ENCODE data around the gene NRBP1.

NRBP1 gene

DNA sequence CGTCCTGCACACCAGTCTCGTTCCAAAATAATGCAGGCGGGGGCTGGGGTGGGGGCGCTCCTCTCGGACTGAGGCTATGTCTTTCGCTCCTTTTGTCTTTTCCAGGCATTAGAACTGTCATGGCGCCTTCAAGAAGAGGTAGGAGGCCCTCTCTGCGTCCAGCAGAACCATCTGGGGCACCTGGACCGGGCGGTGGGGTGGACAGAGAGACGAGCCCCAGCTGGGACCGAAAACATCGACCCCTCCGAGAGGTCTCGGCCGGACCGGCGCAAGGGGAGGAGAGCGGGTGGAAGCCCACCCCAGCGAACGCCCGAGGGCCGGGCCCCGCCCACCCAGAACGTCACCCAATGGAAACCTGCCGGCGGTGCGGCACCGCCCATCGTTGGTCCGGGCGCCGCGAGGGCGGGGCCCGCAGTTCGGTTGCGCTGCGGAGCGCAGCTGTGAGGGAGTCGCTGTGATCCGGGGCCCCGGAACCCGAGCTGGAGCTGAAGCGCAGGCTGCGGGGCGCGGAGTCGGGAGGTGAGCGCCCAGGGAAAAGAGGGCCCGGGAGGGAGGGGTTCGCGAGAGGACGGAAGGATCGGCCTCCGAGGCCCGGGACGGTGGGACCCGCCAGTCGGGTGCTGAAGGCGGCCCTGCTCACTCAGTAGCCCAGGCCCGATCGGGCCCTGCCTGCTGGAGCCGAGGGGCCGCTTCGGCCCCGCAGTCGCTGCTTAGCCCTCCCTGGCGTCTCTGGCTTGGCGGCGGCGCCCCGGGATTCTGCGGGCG, at the start of gene NRBP1:
NRBP1 (plus strand) TSS at position 419 of the 765 bp plus-strand sequence. CDS start 4,643 bp downstream, outside the sequence.
- H3K36me3 ChIP-seq (ENCODE audit: control insufficient read depth, insufficient read depth, low read length): peaks cover 5% of the 10 kb centered on the region
- H3K4me1 ChIP-seq (ENCODE audit: control insufficient read depth, insufficient read depth, low read length): peaks cover 7% of the 10 kb centered on the region; the same call in 1 of the 2 replicates
- peak within 1 kb of the TSS; percentile 92; the same call in 1 of the 2 replicates for H3K27ac ChIP-seq (ENCODE audit: low read depth, low read length)

DNA sequence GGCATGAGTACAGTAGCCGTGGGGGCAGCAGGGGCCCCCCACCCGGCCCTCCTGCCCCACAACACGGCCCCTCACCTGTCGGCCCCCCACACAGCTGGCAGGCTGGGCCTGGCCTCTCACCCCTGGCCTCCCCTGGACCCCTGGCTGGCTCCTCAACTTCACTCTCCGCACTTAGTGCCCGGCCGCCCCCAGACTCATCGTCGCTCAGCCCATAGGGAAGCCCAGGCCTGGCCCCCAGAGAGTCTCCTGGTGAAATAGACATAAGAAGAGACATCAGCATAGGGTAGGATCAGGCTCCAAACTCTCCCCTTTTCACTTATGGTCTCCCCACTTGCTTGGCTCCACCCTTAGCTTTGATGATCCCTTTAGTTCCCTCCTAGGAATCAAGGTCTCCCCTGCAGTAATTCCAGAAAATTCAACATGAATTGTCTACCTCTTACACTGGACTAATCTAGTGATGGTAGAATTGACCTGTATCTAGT, 49.6 kb upstream of the NRBP1 start:
- peaks cover 14% of the 10 kb centered on the region for H3K4me1 ChIP-seq (ENCODE audit: control insufficient read depth, insufficient read depth, low read length)
- H3K9me3 ChIP-seq (ENCODE audit: control insufficient read depth, insufficient read depth, low read depth, low read length): no peaks in the 10 kb centered on the region
- H3K27ac ChIP-seq (ENCODE audit: low read depth, low read length): no peak overlapping the region
- no peak overlapping the region for H3K9ac ChIP-seq (ENCODE audit: low read length)
- peaks cover 78% of the 10 kb centered on the region for H3K36me3 ChIP-seq (ENCODE audit: control insufficient read depth, insufficient read depth, low read length)
- no peaks in the 10 kb centered on the region for H3K27me3 ChIP-seq (ENCODE audit: control insufficient read depth, insufficient read depth, low read length)
- peak overlapping the region; percentile 83 for H3K4me3 ChIP-seq (ENCODE audit: low read depth, low read length)

More for the DNA sequence above, at the start of gene NRBP1:
- no peaks in the 10 kb centered on the region for H3K27me3 ChIP-seq (ENCODE audit: control insufficient read depth, insufficient read depth, low read length)
- no peaks in the 10 kb centered on the region for H3K9me3 ChIP-seq (ENCODE audit: control insufficient read depth, insufficient read depth, low read depth, low read length)
- H3K4me3 ChIP-seq (ENCODE audit: low read depth, low read length): peak within 1 kb of the TSS; percentile 97
- H3K9ac ChIP-seq (ENCODE audit: low read length): peak within 1 kb of the TSS; percentile 96

DNA sequence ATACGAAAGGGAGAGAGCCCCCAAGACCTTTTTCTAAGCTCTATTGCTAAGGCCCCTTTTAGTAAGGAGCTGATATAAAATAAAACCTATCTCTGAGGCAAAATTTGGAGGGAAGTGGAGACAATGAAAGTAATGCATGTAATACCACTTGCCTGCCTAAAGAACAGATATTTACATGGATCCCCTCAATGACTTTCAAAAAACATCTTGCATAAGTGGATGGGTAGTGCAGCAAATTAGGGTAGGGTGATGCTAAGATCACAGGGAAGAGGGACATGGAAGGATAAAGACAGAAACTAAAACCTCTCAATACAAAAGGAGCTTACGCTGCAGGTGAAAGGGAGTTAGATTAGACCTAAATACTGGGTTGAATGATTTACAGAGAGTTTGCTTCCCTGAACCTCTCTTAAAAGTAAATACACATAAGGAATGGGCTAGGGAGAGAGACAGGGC, 49.0 kb upstream of the NRBP1 start:
- Histone ChIP-seq H3K9me3 (ENCODE audit: control insufficient read depth, insufficient read depth, low read depth, low read length) (no peaks in the 10 kb centered on the region), H3K27ac (ENCODE audit: low read depth, low read length) (no peak overlapping the region; the same call in 1 of the 2 replicates), H3K4me3 (ENCODE audit: low read depth, low read length) (peak overlapping the region; percentile 83), H3K4me1 (ENCODE audit: control insufficient read depth, insufficient read depth, low read length) (peaks cover 14% of the 10 kb centered on the region), H3K27me3 (ENCODE audit: control insufficient read depth, insufficient read depth, low read length) (no peaks in the 10 kb centered on the region), H3K9ac (ENCODE audit: low read length) (peak overlapping the region; percentile 97), H3K36me3 (ENCODE audit: control insufficient read depth, insufficient read depth, low read length) (peaks cover 79% of the 10 kb centered on the region)

DNA sequence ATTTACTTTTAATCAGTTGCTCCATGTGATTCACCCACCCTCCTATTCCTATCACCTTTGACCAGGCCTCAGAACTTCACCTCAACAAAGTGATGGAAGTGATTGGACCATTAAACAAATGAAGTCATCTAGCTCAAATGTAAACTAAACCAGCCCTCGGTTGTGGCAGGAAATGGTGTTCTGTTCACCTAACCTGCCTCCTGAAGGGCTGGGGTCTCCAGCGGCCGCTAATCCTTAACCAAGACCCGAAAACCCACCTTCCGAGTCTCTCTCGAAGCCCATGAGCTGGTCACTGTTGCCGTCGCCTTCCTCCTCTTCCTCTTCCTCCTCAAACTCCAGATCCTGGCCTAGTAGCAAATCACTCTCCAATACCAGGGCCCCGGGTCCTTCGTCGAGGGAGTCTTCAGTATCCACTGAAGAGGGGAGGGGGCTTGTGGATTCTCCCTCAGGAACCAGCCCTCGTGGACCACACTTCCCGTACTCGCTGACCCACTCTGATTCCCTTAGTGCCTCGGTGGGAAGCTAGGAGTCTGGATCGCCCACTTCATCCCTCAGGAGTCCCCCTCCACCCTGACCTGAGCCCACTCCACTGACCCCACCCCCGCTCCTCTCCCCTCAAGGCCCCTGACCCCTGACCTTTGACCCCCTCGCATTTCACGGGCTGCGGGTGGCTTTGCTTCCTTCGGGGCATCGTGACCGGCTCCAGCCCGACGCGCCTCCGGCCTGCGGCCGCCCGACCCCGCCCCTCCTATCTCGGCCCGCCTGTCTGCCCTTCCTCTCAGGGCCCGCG, 48.4 kb upstream of the NRBP1 start:
- H3K36me3 ChIP-seq (ENCODE audit: control insufficient read depth, insufficient read depth, low read length): peaks cover 79% of the 10 kb centered on the region
- H3K9me3 ChIP-seq (ENCODE audit: control insufficient read depth, insufficient read depth, low read depth, low read length): no peaks in the 10 kb centered on the region
- H3K27ac ChIP-seq (ENCODE audit: low read depth, low read length): peak overlapping the region; percentile 69
- peak overlapping the region; percentile 83 for H3K4me3 ChIP-seq (ENCODE audit: low read depth, low read length)
- no peaks in the 10 kb centered on the region for H3K27me3 ChIP-seq (ENCODE audit: control insufficient read depth, insufficient read depth, low read length)
- H3K9ac ChIP-seq (ENCODE audit: low read length): peak overlapping the region; percentile 97
- peaks cover 14% of the 10 kb centered on the region for H3K4me1 ChIP-seq (ENCODE audit: control insufficient read depth, insufficient read depth, low read length)

DNA sequence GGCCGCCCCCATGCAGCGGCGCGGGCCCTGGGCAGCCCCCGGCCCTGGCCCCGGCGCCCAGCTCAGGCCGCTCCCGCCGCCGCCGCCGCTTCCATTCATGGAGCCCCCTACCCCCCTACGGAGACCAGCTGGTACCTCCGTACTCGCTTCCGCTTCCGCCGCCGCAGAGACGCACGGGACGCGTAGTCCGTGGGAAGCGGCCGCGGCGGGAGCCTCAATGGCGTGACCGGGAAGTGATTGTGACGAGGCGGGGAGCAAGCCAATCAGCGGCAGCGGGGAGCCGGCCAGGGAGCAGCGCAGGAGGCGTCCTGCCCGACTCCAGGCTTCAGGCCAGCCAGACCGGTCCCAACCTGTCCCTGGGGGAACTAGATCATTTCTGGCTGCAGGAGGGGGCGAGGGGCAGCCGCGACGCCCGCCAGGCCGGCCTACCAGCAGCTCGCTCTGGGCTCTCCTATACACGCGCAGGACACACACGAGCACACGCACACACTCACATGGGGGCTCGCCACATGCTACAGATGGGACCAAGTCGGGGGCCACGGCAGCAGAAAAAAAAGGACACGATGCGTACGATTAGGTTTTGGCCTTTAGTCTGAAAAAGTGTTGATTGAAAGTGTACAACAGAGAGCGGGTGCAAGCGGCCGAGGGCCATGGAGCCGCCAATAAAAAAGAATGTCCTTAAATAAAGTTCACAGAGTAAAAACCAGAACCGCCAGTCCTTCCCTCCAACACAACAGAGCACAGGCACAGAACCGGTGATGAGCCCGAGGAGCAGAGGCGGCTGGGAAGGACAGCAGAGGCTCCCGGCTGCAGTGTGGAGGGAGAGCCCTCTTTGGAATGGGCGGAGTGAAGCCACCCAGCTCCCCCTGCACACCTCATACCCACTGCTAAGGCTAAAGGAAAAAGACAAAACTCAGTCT, 47.5 kb upstream of the NRBP1 start, which contains the start of gene ZNF513:
ZNF513 (minus strand) TSS at position 109 of the 920 bp plus-strand sequence. CDS start 208 bp downstream, outside the sequence.
- Histone ChIP-seq H3K36me3 (ENCODE audit: control insufficient read depth, insufficient read depth, low read length) (peaks cover 79% of the 10 kb centered on the region), H3K4me3 (ENCODE audit: low read depth, low read length) (peak within 1 kb of the TSS; percentile 83), H3K9ac (ENCODE audit: low read length) (peak within 1 kb of the TSS; percentile 97)

DNA sequence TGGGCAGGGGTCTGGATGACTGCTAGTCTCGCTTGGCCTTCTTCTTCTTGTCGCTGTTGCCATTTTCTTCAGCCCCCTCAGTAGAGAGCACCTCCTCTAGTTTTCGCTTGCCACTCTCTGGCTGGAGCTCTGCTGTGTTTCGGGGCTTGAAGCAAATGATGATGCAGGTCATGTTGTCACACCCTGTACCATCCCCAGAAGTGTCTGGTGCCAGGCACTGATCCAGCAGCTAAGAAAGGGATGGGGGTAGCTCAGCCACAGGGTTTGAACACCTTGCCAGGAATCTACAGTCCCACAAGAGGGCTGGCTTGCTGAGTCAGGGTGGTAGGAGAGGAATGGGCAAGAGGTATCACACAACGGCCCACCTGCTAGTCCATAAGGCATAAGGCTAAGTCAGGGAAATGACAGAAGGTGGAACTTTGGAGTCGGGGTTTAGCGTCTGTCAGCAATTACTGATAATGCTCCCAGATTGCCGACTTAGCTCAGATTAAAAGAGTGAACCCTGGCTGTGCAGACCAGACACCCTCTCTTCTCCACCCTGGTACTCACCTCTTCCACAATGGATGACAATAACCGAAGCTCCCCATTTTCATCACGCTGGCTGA, 46.8 kb upstream of the NRBP1 start:
- peaks cover 78% of the 10 kb centered on the region for H3K36me3 ChIP-seq (ENCODE audit: control insufficient read depth, insufficient read depth, low read length)
- H3K27me3 ChIP-seq (ENCODE audit: control insufficient read depth, insufficient read depth, low read length): no peaks in the 10 kb centered on the region
- H3K4me1 ChIP-seq (ENCODE audit: control insufficient read depth, insufficient read depth, low read length): peaks cover 14% of the 10 kb centered on the region
- no peaks in the 10 kb centered on the region for H3K9me3 ChIP-seq (ENCODE audit: control insufficient read depth, insufficient read depth, low read depth, low read length)
- peak overlapping the region; percentile 87; the same call in 1 of the 2 replicates for H3K27ac ChIP-seq (ENCODE audit: low read depth, low read length)
- H3K4me3 ChIP-seq (ENCODE audit: low read depth, low read length): peak overlapping the region; percentile 83; the same call in 1 of the 2 replicates
- peak overlapping the region; percentile 97 for H3K9ac ChIP-seq (ENCODE audit: low read length)

More for the DNA sequence above, 47.5 kb upstream of the NRBP1 start, which contains the start of gene ZNF513:
- Histone ChIP-seq H3K27me3 (ENCODE audit: control insufficient read depth, insufficient read depth, low read length) (no peaks in the 10 kb centered on the region), H3K4me1 (ENCODE audit: control insufficient read depth, insufficient read depth, low read length) (peaks cover 14% of the 10 kb centered on the region), H3K27ac (ENCODE audit: low read depth, low read length) (peak within 1 kb of the TSS; percentile 87), H3K9me3 (ENCODE audit: control insufficient read depth, insufficient read depth, low read depth, low read length) (no peaks in the 10 kb centered on the region)

DNA sequence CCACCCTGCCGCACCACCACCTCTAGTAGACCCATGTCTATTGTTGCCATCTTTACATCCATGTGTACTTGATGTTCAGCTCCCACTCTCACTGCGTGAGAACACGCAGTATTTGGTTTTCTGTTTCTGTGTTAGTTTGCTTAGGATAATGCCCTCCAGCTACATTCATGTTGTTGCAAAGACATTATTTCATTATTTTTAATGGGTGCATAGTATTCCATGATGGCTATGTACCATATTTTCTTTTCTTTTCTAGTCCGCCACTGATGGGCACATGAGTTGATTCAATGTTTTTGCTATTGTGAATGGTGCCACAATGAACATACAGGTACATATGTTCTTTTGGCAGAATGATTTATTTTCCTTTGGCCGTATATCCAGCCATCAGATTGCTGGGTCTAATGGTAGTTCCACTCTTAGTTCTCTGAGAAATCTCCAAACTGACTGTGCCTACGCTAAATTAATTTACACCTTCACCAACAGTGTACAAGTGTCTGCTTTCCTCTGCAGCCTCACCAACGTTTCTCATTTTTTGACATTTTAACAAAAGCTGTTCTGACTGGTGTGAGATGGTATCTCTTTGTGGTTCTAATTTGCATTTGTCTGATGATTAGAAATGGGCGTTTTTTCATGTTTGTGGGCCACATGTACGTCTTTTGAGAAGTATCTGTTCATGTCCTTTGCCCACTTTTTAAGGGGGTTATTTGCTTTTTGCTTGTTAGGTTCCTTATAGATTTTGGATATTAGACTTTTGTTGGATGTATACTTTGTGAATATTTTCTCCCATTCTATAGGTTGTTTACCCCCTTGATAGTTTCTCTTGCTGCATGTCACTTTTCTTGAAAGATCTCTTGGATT, 37.4 kb upstream of the NRBP1 start:
- no peak overlapping the region for H3K27ac ChIP-seq (ENCODE audit: low read depth, low read length)
- H3K27me3 ChIP-seq (ENCODE audit: control insufficient read depth, insufficient read depth, low read length): no peaks in the 10 kb centered on the region
- H3K9ac ChIP-seq (ENCODE audit: low read length): no peak overlapping the region
- H3K36me3 ChIP-seq (ENCODE audit: control insufficient read depth, insufficient read depth, low read length): peaks cover 20% of the 10 kb centered on the region
- no peaks in the 10 kb centered on the region for H3K4me1 ChIP-seq (ENCODE audit: control insufficient read depth, insufficient read depth, low read length)
- H3K4me3 ChIP-seq (ENCODE audit: low read depth, low read length): no peak overlapping the region
- no peaks in the 10 kb centered on the region for H3K9me3 ChIP-seq (ENCODE audit: control insufficient read depth, insufficient read depth, low read depth, low read length)

DNA sequence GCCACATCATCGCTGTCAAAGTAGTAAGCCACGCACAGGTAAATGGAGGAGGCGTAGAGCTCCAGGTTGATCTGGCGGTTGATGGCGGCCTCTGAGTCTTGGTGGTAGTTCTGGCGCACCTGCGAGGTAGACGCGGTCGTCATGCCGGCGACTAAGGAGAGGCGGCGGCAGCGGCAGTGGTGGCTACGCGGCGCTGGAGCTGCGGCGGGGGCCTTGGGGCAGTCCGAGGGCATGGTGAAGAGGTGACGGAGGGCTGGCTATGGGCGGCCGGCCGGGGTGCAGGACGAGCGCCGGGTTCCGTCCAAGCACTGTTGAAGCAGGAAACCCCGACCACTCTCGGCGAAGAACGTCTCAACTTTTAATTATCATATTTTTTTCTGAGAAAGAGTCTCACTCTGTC, 35.2 kb upstream of the NRBP1 start:
- H3K36me3 ChIP-seq (ENCODE audit: control insufficient read depth, insufficient read depth, low read length): peaks cover 9% of the 10 kb centered on the region
- no peaks in the 10 kb centered on the region for H3K4me1 ChIP-seq (ENCODE audit: control insufficient read depth, insufficient read depth, low read length)
- H3K9me3 ChIP-seq (ENCODE audit: control insufficient read depth, insufficient read depth, low read depth, low read length): no peaks in the 10 kb centered on the region
- H3K27me3 ChIP-seq (ENCODE audit: control insufficient read depth, insufficient read depth, low read length): no peaks in the 10 kb centered on the region
- no peak overlapping the region for H3K4me3 ChIP-seq (ENCODE audit: low read depth, low read length)
- H3K9ac ChIP-seq (ENCODE audit: low read length): no peak overlapping the region
- no peak overlapping the region for H3K27ac ChIP-seq (ENCODE audit: low read depth, low read length)

DNA sequence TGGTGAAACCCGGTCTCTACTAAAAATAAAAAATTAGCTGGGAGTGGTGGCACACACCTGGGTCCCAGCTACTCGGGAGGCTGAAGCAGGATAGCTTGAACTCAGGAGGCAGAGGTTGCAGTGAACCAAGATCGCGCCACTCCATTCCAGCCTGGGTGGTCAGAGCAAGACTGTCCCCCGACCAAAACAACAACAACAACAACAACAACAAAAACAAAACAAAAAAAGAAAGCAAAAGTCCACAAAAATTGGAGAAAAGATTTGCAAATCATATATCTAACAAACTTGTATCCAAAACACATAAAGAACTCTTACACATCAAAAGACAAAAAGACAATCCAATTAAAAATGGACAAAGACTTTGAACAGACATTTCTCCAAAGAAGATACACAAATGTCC, 29.5 kb upstream of the NRBP1 start:
- Histone ChIP-seq H3K4me1 (ENCODE audit: control insufficient read depth, insufficient read depth, low read length) (no peaks in the 10 kb centered on the region), H3K27me3 (ENCODE audit: control insufficient read depth, insufficient read depth, low read length) (no peaks in the 10 kb centered on the region), H3K27ac (ENCODE audit: low read depth, low read length) (no peak overlapping the region), H3K36me3 (ENCODE audit: control insufficient read depth, insufficient read depth, low read length) (peaks cover 9% of the 10 kb centered on the region; the same call in 1 of the 2 replicates), H3K9me3 (ENCODE audit: control insufficient read depth, insufficient read depth, low read depth, low read length) (no peaks in the 10 kb centered on the region), H3K9ac (ENCODE audit: low read length) (no peak overlapping the region), H3K4me3 (ENCODE audit: low read depth, low read length) (no peak overlapping the region)

Data from HUES6 (cell line).